Suppressor macrophage (primary cell): Measurements from ENCODE around the gene TF.

ENCODE experiments used
- DNase-seq, 4 experiments: peaks; one replicate each; pipeline ENCODE4 v3.0.0-alpha.2; 2020 to 2022

TF gene

GRCh38 chr3:133815386-133815785 is 69.2 kb downstream of the TF start:
- DNase-seq: no peak

DNA sequence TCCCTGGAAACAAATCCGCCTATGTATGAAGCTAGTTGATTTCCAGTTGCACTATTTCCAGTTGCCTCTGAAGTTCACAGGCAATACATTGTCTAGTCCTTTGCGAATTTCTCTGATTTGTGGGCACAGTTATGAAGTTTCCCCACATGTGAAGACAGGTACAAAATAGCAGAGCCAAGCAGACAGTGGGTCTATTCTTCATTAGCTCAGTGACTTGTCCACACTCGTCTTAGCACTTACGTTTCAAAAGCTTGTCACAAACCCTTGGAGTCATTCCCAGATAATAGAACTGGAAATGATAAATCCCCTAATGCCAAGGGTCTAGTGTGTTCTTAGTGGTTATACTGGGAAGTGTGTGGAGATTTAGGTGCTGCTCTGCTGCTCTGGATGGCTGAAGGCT is 73.9 kb downstream of the TF start:
- no peak for DNase-seq

- no peak for DNase-seq
These were observed 74.9 kb downstream of the TF start for GRCh38 chr3:133820889-133821675.

DNA sequence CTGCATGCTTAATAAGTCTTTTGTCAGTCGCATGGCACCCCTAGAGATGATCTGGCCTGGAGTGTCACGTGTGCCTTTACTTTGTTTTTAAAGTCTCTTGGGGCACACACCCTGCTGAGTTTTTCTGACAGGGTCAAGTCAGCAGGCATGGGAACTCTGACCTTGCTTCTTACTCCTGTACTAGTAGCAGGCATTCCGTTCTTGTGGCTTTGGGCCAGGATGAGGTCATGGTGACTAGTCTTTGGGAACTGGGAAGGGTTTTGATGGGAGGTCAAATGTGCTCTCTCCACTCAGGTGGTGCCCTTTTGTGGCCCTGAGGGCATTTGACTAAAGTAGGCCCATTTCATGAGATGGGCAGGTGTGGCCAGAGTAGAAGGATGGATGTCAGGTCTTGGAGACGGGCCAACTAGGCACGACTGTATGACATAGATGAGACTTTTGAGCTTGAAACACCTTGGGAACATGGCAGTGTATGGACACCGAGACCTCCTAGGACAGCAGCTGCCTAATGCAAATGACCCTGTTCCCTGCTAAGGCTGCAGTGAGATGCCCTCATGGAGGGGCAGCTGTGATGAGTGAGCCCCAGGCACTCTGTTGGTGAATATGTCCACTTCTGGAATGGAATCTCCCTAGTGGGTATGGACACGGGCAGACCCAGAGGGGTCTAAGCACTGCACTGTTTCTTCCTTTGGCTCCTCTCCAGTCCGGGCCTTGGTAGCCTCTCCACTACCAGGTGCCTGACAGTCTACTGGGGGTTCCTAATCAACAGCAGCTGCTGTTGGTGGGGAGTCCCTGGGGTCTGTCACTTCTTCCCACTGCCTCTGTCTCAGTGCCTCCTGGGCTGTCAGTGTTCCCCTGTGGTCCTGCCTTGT is 75.8 kb downstream of the TF start:
- DNase-seq: no peak

DNA sequence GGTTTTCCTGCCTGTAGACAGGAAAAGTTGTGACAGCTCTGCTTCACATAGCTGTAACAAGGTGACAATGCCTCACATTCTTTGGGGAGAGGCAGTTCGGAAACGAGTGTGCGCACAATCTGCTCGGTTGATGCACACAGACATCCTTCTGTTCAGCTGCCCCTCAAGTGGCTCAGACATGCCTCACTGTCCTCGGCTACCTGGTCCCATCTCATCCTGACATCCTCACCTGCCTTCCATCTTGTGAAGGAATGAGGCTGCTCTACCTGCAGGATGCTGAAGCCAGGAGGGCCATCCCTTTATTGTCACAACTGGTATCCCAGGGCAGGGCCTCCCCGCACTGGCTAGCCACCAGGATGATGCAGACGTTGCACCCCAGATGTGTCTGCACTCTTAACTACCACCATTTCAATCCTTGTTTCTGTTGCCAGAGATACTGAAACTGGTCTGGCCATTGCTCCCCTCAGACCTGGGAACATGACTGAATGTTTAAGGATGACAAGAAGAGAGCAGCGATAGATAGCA is 78.8 kb downstream of the TF start:
- no peak for DNase-seq

DNA sequence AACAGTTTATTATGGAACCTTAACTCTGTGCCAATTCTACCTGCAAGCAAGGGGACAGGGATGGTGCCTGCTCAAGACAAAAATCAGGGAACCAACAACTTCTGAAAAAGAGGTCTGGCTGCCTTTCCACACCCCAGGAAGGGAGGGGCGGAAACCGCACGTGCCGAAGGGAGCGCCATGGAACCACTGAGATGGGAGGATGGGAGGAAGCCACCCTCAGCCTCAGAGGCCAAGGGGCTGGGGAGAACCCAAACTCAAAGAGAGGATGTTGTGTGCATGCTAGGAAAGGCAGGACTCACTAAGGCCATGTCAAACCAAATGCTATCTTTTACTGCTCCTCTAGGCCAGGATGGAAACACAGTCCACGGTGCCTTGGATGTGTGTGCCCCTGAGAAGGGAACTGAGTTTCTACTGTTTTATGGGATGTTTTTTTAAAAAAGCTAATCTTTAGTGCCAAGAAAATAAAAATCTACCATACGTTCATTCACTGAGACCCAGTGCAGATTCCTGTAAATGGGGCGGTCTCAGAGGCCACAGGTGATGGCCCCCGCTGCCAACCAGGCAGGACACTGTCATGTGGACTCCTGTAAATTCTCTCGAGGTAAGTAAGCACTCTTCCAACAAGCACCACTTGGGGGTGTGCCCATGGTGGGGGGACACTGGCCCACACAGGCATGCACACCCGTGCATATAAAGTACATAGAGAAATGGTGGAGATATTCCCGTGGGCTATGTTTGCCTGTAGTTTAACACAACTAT is 80.0 kb downstream of the TF start:
- DNase-seq: no peak

- DNase-seq: no peak
These were observed 80.9 kb downstream of the TF start for GRCh38 chr3:133827136-133827535.

DNA sequence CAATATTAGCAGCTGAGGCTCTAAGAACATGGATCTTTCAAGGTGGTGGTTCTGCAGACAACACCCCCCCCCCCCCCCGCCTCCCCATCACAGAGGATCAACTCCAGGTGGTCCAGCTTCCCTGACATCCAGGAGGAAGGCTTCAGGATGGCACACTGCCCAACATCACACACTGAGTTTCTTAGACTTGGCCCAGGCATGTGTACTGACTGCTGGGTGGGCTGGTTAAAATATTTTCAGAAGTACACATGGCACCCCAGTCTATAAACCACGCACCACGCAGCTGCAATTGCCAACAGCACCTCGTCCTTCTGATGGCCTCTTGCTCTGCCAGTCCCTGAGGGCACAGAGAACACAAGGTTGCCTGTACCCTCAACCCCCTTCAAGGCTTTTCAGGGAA is 81.5 kb downstream of the TF start:
- no peak for DNase-seq

DNA sequence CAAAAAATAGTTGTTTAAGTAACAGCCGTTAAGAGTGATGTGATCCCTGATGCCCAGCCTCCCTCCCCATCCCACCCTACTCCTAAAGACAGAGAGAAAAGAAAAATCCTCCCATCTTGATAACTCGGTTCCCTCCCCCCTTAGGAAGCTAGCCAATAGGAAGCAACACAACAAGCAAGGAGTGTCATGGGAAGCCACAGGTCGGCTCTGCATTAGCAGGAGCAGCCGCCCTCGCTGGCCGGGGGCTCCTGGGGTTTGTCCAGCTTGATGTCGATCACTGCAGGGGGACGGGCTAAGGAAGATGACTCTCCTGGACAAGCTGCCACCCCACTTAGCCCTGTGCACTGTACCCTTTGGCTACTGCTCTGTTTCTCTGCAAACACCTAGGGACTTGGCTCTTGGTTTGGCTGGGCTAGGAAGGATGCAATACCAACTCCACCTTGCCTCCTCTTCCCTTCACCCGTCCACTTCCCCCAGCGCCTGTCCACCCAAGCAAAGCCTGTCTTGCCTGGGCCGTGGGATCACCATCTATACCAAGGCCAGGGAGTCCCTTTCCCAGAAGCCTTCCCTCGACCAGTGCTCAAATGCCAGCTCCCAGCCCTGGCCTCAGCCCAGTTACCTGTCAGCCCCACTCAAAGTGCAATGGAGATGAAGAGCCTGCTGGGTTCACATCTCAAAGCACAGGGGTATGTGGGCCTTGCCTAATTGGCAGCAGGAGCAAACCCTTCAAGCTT is 82.5 kb downstream of the TF start:
- DNase-seq: no peak

DNA sequence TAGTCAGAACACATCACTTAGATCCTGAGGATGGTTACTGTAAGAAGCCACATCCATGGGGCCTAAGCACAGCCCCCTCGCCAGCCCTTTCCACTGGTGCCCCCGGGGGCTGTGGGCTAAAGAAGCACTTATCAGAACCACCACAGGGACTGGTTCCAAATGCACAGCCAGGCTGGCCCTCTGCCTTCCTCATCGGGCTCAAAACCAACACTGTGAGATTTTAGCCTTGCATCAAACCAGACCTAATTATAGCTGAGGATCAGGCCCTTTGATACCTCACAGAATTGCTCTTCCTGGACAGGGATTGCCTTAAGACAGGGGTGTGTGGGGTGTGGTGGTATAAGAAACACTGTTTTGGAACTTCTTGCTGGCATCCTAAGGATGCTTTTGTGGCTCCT is 83.1 kb downstream of the TF start:
- no peak for DNase-seq

GRCh38 chr3:133830071-133830470 is 83.9 kb downstream of the TF start:
- DNase-seq: no peak

DNA sequence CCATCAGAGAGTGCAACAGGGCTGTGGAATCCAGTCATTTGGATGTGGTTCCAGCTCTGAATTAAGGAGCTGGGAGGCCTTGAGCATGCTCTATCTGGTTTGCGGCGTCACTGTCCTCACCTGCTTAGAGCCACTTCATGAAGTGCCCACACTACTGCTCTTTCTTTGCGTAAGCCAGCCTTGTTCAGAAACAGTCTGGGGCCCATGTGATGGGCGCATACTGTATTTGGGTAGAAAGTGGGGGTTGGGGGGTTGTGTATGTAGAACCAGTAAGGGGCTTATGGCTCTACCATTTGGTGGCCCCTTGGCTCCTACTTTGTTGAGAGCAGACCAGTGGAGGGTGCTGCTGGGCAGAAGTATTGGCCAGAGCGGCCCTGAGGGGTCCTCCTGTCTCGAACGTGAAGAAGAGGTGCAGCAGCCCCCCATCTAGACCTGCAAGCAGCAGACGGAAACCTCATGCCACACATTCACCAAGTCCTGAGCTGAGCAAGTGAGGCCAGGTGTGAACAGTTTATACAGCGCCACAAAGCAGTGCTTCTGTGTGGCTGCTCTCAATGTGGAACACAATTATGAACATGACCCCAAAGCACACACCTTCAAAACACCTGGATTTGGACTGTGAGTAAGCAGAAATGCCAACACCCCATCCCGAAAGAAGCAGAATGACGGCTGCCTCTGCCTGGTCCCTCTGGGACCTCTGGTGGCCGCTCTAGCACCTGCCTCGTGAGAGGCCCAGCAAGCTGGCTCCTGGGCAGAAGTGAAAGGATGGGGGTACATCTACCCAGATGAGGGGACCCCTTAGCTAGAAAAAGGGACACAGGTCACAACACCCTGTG is 86.0 kb downstream of the TF start:
- no peak for DNase-seq

DNA sequence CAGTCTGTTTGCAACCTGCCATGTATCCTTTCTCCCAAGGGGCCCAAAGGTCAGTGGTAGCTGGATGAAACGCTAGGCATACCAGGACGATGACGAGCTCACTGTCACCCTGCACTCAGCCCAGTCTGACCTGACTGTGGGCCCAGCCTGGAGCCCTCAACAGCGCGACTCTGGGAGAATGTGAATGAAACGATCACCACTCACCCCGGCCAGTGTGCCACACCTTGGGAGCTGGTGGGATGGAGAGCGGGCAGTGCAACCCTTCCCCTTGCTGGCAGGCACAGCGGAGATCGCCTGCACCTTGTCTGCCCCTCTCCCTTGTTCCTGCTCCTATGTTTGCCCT is 86.6 kb downstream of the TF start:
- no peak for DNase-seq

- DNase-seq: no peak
These were observed 87.1 kb downstream of the TF start for GRCh38 chr3:133833267-133833666.

DNA sequence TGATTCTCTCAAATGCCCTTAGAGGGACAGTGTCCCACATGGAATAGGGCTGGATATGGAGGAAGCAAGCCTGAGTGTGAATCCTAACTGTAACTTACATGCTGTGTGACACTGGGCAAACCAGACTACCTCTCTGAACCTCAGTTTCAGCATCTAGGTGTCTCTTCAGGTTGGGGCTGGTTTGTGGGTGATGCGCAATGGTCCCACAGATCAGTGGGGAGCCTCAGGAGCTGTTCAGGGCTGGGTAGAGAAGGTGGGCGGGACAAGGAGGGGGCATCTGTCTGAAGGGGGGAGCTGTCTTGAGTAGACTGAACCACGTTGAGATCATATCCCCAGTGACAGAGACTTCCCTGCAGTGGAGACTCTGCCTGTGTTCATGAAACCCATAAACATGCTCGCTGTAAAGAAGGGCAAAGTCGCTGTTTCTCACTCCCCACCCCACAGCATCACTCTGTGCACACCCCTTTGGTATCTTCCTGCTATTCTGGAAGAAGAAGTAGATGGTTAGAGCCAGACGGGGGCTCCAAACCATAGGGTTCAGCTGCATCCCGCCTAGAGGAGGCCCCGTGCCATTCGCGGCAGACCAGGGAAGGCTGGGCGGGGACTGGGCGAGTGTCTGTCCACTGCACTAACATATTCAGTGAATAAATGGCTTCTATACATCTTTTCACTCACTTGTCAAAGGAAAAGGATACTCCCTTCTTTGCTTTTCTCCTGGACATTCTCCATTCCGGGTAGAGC is 87.9 kb downstream of the TF start:
- no peak for DNase-seq

- DNase-seq: no peak
These were observed 88.6 kb downstream of the TF start for GRCh38 chr3:133834621-133835417.

DNA sequence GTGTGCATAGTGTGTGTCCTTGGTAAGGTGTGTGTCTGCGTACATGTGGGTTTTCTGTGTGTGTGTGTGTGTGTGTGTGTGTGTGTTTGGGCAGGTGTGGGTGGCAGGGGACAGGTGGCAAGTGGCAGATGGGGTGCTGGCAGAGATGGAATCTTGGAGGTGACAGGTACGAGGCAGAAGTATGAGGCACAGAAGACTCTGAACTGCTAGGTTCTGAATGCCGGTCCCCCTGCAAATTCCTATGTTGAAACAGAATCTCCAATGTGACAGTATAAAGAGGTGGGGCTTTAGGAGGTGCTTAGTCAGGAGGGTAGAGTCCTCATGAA is 89.2 kb downstream of the TF start:
- DNase-seq: no peak

- DNase-seq: no peak
These were observed 89.8 kb downstream of the TF start for GRCh38 chr3:133835961-133836360.

GRCh38 chr3:133836497-133837158 is 90.4 kb downstream of the TF start:
- DNase-seq: no peak
